GM12878 (cell line): ENCODE results near the gene HBP1.

Source experiments
- MEF2A ChIP-seq: IDR thresholded peaks from 2 replicates; pipeline ENCODE4 v1.6.1; 2011; ENCODE audit warnings: low read depth, mild to moderate bottlenecking, low read length, moderate library complexity; ENCODE audit not compliant: insufficient read depth
- POLR2AphosphoS5 ChIP-seq: IDR thresholded peaks from 2 replicates; pipeline ENCODE4 v1.6.1; 2011; ENCODE audit warnings: mild to moderate bottlenecking, low read length, inconsistent platforms

GRCh38 chr7:107147464-107148393 is 21.1 kb upstream of the HBP1 start:
- TF ChIP-seq MEF2A: no peak
- no peak for TF ChIP-seq POLR2AphosphoS5
